RWPE2 (cell line): ENCODE measurements around the gene MEPCE.

Experiments used
- ATAC-seq: fragments of 200-7000 bp; cut with Tn5 transposase; 3 replicates; pipeline ENCODE4 v1.9.1; 2021; ENCODE audit warnings: low read depth
- DNase-seq: peaks from one replicate; pipeline ENCODE4 v3.0.0-alpha.2; 2020; ENCODE audit warnings: low spot score
- H3K27ac ChIP-seq: fragments of 450-650 bp; 2 replicates; pipeline ENCODE4 v1.5.1; 2017; ENCODE audit warnings: mild to moderate bottlenecking; ENCODE audit not compliant: poor library complexity, severe bottlenecking
- H3K27me3 ChIP-seq: fragments of 250-450 bp; sonication (Bioruptor Pico); 2 replicates; pipeline ENCODE4 v1.5.1; 2021; ENCODE audit warnings: mild to moderate bottlenecking, moderate library complexity; ENCODE audit not compliant: insufficient read depth, poor library complexity, severe bottlenecking
- H3K36me3 ChIP-seq: fragments of 250-450 bp; sonication (Bioruptor Pico); 2 replicates; pipeline ENCODE4 v1.5.1; 2020; ENCODE audit warnings: low read depth, mild to moderate bottlenecking, moderate library complexity
- H3K4me1 ChIP-seq: fragments of 250-450 bp; sonication (Bioruptor Pico); 2 replicates; pipeline ENCODE4 v1.5.1; 2021; ENCODE audit warnings: mild to moderate bottlenecking, moderate library complexity; ENCODE audit not compliant: insufficient read depth, poor library complexity, severe bottlenecking
- H3K4me3 ChIP-seq: fragments of 250-450 bp; sonication (Bioruptor Pico); 2 replicates; pipeline ENCODE4 v1.5.1; 2021; ENCODE audit warnings: mild to moderate bottlenecking, moderate library complexity; ENCODE audit not compliant: severe bottlenecking
- H3K9me3 ChIP-seq: fragments of 250-450 bp; sonication (Bioruptor Pico); 2 replicates; pipeline ENCODE4 v1.5.1; 2021; ENCODE audit warnings: mild to moderate bottlenecking, moderate library complexity; ENCODE audit not compliant: severe bottlenecking
- TF ChIP-seq, protein P1 (sequence below): fragments of 450-650 bp; IDR thresholded peaks from one replicate; pipeline ENCODE4 v1.5.1; 2017; ENCODE audit warnings: mild to moderate bottlenecking, moderate library complexity; ENCODE audit not compliant: poor library complexity, severe bottlenecking

Gene MEPCE

DNA sequence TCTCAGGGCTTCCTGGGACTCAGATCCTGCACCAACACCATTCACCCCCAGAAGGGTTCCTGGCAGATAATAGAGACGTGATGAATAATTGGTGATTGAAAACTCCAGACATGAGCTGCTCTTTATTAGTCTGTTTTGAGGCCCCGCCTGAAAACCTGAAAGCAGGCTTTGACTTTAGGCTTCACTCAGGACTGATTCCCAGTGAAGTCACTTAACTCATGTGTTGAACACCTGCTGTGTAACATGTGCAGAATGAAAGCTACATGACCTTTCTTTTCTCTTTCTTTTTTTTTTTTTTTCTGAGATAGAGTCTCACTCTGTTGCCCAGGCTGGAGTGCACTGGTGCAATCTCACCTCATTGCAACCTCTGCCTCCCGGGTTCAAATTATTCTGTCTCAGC is 25.6 kb downstream of the MEPCE start:
- TF ChIP-seq, protein P1, sequence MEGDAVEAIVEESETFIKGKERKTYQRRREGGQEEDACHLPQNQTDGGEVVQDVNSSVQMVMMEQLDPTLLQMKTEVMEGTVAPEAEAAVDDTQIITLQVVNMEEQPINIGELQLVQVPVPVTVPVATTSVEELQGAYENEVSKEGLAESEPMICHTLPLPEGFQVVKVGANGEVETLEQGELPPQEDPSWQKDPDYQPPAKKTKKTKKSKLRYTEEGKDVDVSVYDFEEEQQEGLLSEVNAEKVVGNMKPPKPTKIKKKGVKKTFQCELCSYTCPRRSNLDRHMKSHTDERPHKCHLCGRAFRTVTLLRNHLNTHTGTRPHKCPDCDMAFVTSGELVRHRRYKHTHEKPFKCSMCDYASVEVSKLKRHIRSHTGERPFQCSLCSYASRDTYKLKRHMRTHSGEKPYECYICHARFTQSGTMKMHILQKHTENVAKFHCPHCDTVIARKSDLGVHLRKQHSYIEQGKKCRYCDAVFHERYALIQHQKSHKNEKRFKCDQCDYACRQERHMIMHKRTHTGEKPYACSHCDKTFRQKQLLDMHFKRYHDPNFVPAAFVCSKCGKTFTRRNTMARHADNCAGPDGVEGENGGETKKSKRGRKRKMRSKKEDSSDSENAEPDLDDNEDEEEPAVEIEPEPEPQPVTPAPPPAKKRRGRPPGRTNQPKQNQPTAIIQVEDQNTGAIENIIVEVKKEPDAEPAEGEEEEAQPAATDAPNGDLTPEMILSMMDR, result no peak
- H3K4me3 ChIP-seq, result no peak overlapping the region

DNA sequence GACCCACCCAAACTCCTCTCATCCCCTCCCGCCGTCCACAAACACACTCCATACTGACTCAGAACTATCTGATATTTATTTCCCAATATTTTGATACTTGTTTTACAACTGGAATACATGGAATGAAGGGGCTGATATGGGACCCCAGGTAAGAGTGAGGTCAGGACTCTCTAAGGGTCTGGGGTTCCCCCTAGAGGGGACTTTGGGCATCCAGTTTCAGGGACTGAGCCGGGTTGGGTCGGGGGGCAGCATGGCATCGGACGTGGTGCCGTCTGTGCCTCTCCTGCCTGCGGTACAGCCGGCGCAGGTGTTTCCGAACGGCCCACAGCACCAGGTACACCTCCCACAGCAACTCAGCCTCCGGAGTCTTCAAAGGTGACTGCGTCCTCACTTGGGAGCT is 26.9 kb downstream of the MEPCE start:
- Histone ChIP-seq H3K36me3 (no peaks in the 10 kb centered on the region), H3K27me3 (no peaks in the 10 kb centered on the region), H3K9me3 (no peaks in the 10 kb centered on the region), H3K27ac (no peak overlapping the region), H3K4me3 (no peak overlapping the region), H3K4me1 (no peaks in the 10 kb centered on the region)
- TF ChIP-seq, protein P1, result no peak
- ATAC-seq (no peak), DNase-seq (no peak)

More for the DNA sequence above, 25.6 kb downstream of the MEPCE start:
- Histone ChIP-seq H3K27ac (no peak overlapping the region), H3K27me3 (no peaks in the 10 kb centered on the region), H3K9me3 (no peaks in the 10 kb centered on the region), H3K4me1 (no peaks in the 10 kb centered on the region), H3K36me3 (no peaks in the 10 kb centered on the region)
- ATAC-seq (no peak), DNase-seq (no peak)

DNA sequence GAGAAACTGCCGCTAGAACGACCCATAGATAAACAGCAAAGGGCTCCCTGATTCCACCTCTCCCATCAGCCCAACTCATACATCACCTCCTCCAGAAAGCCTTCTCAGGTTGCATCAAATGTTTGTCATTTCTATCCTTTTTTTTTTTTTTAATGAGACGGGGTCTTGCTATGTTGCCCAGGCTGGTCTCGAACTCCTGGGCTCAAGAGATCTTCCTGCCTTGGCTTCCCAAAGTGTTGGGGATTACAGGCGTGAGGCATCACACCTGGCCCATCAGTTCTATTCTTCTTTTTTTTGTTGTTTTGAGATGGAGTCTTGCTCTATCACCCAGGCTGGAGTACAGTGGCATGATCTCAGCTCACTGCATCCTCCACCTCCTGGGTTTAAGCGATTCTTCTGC is 27.4 kb downstream of the MEPCE start:
- no peak for DNase-seq
- H3K36me3 ChIP-seq, result no peaks in the 10 kb centered on the region
- TF ChIP-seq, protein P1, result no peak
- H3K4me1 ChIP-seq, result no peaks in the 10 kb centered on the region
- H3K4me3 ChIP-seq, result no peak overlapping the region
- no peak for ATAC-seq
- H3K27ac ChIP-seq, result no peak overlapping the region
- H3K27me3 ChIP-seq, result no peaks in the 10 kb centered on the region
- no peaks in the 10 kb centered on the region for H3K9me3 ChIP-seq

DNA sequence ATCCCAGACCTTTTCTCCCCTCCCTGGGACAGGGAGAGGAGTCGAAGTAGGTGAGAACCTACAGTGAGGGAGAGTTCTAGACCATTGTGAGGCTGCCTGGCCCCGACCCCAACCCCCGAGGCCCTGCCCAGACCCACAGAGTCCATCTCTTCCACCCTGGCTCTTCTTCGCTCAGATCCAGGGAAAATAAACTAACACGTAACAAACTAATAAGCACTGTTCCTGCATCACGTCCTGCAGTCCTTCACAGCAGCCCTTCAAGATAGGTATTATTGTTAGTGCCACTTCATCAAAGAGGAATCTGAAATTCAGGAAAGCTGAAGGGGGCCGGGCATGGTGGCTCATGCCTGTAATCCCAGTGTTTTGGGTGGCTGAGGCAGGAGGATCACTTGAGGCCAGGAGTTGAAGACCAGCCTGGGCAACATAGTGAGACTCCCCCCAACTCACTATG is 34.6 kb downstream of the MEPCE start, which contains the start of gene SPACDR:
Gene SPACDR (minus strand): TSS at position 51 of the 451 bp plus-strand sequence. CDS start 235 bp downstream, outside the sequence.
- H3K36me3 ChIP-seq, result 0 out of 2 replicates have a peak, but pooled peaks cover 5% of the 10 kb centered on the region
- TF ChIP-seq, protein P1, result no peak
- no peak within 1 kb of the TSS for H3K27ac ChIP-seq
- no peaks in the 10 kb centered on the region for H3K9me3 ChIP-seq
- ATAC-seq, result 0 out of 3 replicates have a peak, but pooled peaks have one; percentile 16
- DNase-seq, result no peak
- H3K4me3 ChIP-seq, result no peak within 1 kb of the TSS
- no peaks in the 10 kb centered on the region for H3K4me1 ChIP-seq
- no peaks in the 10 kb centered on the region for H3K27me3 ChIP-seq

DNA sequence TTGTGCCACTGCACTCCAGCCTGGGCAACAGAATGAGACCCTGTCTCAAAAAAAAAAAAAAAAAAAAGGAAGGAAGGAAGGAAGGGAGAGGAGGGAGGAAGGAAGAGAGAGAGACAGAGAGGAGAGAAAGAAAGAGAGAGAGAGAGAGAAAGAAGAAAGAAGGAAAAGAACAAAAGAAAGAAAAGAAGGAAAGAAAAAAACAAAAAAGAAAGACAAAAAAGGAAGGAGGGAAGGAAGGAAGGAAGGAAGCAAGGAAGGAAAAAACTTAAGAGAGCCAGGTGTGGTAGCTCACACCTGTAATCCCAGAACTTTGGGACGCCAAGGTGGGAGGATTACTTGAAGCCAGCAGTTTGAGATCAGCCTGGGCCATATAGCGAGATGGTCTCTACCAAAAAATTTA is 35.2 kb downstream of the MEPCE start:
- no peak overlapping the region for H3K4me3 ChIP-seq
- no peaks in the 10 kb centered on the region for H3K9me3 ChIP-seq
- no peaks in the 10 kb centered on the region for H3K4me1 ChIP-seq
- H3K27me3 ChIP-seq, result no peaks in the 10 kb centered on the region
- ATAC-seq, result no peak
- H3K36me3 ChIP-seq, result 0 out of 2 replicates have a peak, but pooled peaks cover 5% of the 10 kb centered on the region
- TF ChIP-seq, protein P1, result no peak
- no peak for DNase-seq
- H3K27ac ChIP-seq, result no peak overlapping the region
